Rectal smooth muscle tissue (tissue), 1 donor: ENCODE data around the gene ORC3.
"Not testable (repeated sequence)": the region's sequence is repeated elsewhere in the genome, so short reads cannot be mapped to it uniquely, and the experiment has no call there.

Experiments
- H3K27ac ChIP-seq: one replicate; pipeline ENCODE4 v1.7.0; 2013; ENCODE audit warnings: low read depth, low read length, inconsistent platforms
- H3K27me3 ChIP-seq: one replicate; pipeline ENCODE4 v1.7.0; 2013; ENCODE audit warnings: low read length; ENCODE audit not compliant: control insufficient read depth, insufficient read depth
- H3K36me3 ChIP-seq: one replicate; pipeline ENCODE4 v1.7.0; 2013; ENCODE audit warnings: low read length; ENCODE audit not compliant: control insufficient read depth, insufficient read depth
- H3K4me1 ChIP-seq: one replicate; pipeline ENCODE4 v1.7.0; 2013; ENCODE audit warnings: low read length; ENCODE audit not compliant: control insufficient read depth, insufficient read depth
- H3K4me3 ChIP-seq: one replicate; pipeline ENCODE4 v1.7.0; 2013; ENCODE audit warnings: low read length
- H3K9ac ChIP-seq: one replicate; pipeline ENCODE4 v1.7.0; 2013; ENCODE audit warnings: low read length

ORC3 gene

GRCh38 chr6:87668013-87668412 is 78.1 kb downstream of the ORC3 start:
- Histone ChIP-seq H3K9ac (no peak overlapping the region), H3K27me3 (no peaks in the 10 kb centered on the region), H3K36me3 (peaks cover 8% of the 10 kb centered on the region), H3K27ac (no peak overlapping the region), H3K4me3 (no peak overlapping the region), H3K4me1 (no peaks in the 10 kb centered on the region)

GRCh38 chr6:87669051-87669450 is 79.1 kb downstream of the ORC3 start:
- Histone ChIP-seq H3K36me3 (peaks cover 8% of the 10 kb centered on the region), H3K27me3 (no peaks in the 10 kb centered on the region), H3K4me3 (no peak overlapping the region), H3K9ac (no peak overlapping the region), H3K4me1 (no peaks in the 10 kb centered on the region), H3K27ac (no peak overlapping the region)

DNA sequence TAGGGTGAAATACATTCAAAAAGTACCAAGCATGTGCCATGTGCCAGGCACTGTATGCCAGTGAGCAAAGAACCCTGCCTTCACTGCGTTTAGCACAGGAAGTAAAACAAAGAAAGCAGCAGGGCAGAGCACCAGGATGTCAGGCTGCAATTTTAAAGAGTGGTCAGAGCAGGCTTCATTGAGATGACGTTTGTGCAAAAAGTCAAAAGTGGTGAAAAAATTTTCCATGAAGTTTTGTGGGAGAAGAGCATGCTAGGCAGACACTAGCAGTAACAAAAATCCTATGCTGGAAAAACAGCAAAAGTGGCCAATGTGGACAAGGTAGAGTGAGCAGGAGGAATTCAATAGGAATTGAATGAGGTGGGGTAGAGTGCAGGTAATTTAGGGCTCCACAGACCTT is 80.8 kb downstream of the ORC3 start:
- Histone ChIP-seq H3K27me3 (no peaks in the 10 kb centered on the region), H3K4me1 (no peaks in the 10 kb centered on the region), H3K27ac (no peak overlapping the region), H3K36me3 (peaks cover 13% of the 10 kb centered on the region), H3K9ac (no peak overlapping the region), H3K4me3 (no peak overlapping the region)

DNA sequence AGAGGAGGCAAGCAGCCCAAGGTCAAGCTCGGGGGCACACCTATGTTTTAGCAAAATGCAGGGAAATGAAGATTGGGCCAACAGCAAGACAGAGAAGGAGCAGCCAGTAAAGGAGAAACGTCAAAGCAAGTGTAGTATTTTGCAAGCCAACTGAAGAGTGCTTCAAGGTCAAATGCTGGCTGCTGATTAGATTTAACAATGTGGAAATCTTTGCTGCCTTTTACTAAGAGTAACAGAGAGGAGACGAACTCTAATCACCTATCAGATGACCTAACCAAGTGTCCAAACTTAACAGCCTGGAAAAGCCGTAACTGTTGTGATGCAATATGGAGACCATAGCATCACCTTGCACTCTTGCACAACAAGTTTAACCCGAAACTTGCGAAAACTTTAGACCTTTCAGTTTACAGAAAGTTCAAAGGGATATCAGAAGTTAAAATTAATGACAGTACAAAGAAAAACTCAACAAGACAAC is 81.7 kb downstream of the ORC3 start:
- peaks cover 15% of the 10 kb centered on the region for H3K36me3 ChIP-seq
- H3K27me3 ChIP-seq = no peaks in the 10 kb centered on the region
- H3K4me1 ChIP-seq = no peaks in the 10 kb centered on the region
- no peak overlapping the region for H3K27ac ChIP-seq
- H3K4me3 ChIP-seq = no peak overlapping the region
- no peak overlapping the region for H3K9ac ChIP-seq

DNA sequence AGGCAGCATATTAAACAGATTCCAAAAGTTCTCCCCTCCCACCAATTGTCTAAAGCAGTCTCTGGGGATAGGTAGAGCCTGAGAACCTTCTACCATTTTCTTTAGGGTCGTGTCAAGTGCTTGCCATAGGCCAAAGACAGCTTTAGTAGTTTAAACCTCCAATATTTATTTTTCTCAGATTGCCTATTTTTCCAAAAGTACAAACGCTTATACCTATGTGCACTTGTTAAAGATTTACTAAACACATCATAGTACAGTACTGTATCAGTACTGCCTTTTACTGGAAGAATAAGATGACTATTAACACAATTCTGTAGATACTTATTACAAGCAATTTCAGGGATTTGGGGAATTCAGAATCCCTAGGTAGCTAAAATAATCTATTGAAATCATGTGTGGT is 82.7 kb downstream of the ORC3 start:
- no peak overlapping the region for H3K9ac ChIP-seq
- no peak overlapping the region for H3K27ac ChIP-seq
- H3K36me3 ChIP-seq = peaks cover 15% of the 10 kb centered on the region
- no peak overlapping the region for H3K4me3 ChIP-seq
- no peaks in the 10 kb centered on the region for H3K27me3 ChIP-seq
- H3K4me1 ChIP-seq = no peaks in the 10 kb centered on the region

- Histone ChIP-seq H3K36me3 (peaks cover 15% of the 10 kb centered on the region), H3K27ac (no peak overlapping the region), H3K4me3 (no peak overlapping the region), H3K27me3 (no peaks in the 10 kb centered on the region), H3K4me1 (no peaks in the 10 kb centered on the region), H3K9ac (no peak overlapping the region)
These were observed 83.3 kb downstream of the ORC3 start for GRCh38 chr6:87673237-87673636.

DNA sequence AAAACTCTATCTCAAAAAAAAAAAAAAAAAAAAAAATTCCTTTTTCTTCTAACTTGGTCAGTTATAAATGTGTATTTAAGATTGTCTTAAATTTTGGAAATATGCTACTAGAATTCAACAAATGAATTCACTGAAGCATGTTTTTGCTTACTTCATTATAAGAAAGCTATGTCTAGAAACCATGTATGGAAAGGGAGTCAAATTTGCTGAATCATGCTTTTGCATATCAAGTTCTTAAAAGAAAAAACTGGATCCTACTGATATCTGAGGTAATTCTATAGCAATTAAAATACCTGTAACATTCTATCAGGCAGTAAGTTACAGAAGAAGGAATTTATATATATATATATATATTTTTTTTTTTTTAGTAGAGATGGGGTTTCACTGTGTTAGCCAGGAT is 84.4 kb downstream of the ORC3 start:
- Histone ChIP-seq H3K27me3 (no peaks in the 10 kb centered on the region), H3K9ac (no peak overlapping the region), H3K4me3 (no peak overlapping the region), H3K36me3 (peaks cover 16% of the 10 kb centered on the region), H3K27ac (no peak overlapping the region), H3K4me1 (no peaks in the 10 kb centered on the region)

GRCh38 chr6:87675004-87675681 is 85.2 kb downstream of the ORC3 start:
- no peak overlapping the region for H3K9ac ChIP-seq
- peaks cover 14% of the 10 kb centered on the region for H3K36me3 ChIP-seq
- H3K4me3 ChIP-seq = no peak overlapping the region
- H3K27ac ChIP-seq = no peak overlapping the region
- H3K4me1 ChIP-seq = no peaks in the 10 kb centered on the region
- H3K27me3 ChIP-seq = no peaks in the 10 kb centered on the region

DNA sequence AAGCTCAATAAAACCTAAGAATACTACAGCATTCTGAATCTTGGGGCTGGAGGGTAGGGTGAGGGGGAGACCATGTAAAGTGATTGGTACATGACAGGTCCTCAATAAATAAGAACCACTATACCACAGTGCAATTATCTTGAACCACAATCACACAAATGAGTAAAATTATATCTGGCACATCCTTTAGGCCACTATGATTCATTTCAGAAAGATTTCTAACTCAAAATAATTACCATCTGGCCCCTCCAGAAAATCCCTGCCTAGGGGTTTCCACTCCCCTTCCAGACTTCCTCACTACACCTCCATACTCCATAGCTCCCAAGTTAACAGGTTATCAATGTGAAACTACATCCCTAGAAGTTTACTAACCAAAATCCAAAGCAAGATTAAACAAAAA is 92.4 kb downstream of the ORC3 start:
- Histone ChIP-seq H3K27ac (no peak overlapping the region), H3K4me3 (no peak overlapping the region), H3K27me3 (no peaks in the 10 kb centered on the region), H3K9ac (no peak overlapping the region), H3K36me3 (peaks cover 2% of the 10 kb centered on the region), H3K4me1 (no peaks in the 10 kb centered on the region)

DNA sequence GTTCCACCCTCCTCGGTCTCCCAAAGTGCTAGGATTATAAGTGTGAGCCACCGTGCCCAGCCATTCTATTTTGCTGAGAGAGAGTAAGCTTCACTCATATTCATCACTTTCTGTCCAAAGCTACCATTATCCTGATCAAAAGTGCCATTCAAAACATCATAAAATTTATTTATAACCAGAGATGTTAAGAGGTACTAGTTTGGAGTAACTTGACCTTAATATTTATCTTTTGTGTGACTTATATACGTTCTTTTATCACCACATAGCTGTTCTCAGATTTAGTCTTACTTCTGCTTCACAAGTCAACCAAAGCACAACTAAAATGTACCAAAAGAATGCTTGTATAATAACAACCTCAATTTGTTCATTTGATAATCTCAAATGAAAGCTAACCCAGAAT is 94.0 kb downstream of the ORC3 start:
- Histone ChIP-seq H3K4me1 (no peaks in the 10 kb centered on the region), H3K27me3 (no peaks in the 10 kb centered on the region), H3K36me3 (peaks cover 2% of the 10 kb centered on the region), H3K27ac (no peak overlapping the region), H3K9ac (no peak overlapping the region), H3K4me3 (no peak overlapping the region)

DNA sequence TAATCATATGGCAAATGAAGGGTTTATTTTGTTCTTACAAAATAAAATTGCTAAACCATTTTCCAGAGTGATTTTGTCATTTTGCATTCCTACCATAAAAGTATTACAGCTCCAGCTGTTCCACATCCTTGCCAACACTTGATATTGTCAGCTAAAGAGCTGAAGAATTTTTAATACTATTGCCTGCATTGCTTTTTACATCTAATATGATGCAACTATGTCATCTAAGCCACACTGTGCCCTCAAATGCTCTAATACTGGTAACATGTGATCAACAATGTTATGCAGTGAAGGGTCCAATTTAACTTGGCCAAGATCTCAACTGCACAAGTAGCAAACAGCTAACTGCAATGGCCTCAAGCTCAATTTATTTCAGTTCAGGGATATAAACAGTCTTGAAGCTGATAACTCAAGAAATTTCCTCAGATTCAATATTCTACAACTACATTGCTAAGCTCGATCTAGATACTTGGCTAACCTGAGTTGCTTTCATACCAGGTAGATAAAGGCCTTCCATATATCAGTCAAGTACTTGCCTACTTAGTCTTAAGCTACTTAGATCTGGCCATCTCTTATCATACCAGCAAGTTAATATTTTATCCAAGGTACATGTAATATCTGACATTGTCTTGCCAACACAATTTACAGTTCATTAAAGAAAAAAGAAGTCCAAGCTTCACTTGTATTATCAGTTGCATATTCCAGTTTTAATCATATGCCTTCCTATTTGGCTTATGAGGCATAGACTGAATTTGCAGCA is 95.1 kb downstream of the ORC3 start:
- H3K27me3 ChIP-seq = no peaks in the 10 kb centered on the region
- H3K27ac ChIP-seq = no peak overlapping the region
- H3K36me3 ChIP-seq = no peaks in the 10 kb centered on the region
- H3K4me3 ChIP-seq = no peak overlapping the region
- H3K9ac ChIP-seq = no peak overlapping the region
- no peaks in the 10 kb centered on the region for H3K4me1 ChIP-seq

DNA sequence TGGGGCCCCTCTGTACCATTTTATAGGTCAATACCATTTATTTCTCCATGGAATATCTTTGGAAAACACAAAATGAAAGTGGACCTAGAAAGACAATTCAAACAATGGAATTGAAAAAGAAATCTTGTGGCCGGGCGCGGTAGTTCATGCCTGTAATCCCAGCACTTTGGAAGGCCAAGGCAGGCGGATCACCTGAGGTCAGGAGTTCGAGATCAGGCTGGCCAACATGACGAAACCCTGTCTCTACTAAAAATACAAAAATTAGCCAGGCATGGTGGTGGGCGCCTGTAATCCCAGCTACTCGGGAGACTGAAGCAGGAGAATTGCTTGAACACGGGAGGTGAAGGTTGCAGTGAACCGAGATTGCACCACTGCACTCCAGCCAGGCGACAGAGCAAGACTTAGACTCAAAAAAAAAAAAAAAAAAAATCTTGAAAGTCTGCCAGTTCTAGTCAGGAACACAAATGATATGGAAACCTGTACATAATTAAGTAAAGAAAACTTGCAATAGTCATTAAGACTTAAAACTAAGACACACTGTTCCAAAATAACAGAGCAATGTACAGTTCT is 96.8 kb downstream of the ORC3 start:
- H3K36me3 ChIP-seq, H3K27ac ChIP-seq, H3K4me1 ChIP-seq, H3K4me3 ChIP-seq, H3K27me3 ChIP-seq, H3K9ac ChIP-seq: not testable (repeated sequence)
